Hippocampal formation (tissue), 2 donors: ENCODE measurements around the gene CDKN3.
"Not testable (repeated sequence)": the region's sequence is repeated elsewhere in the genome, so short reads cannot be mapped to it uniquely, and the experiment has no call there.

Experiments used
- DNase-seq, 2 donors: peaks; one replicate each; lab custom pipeline; 2025; lab: John Stamatoyannopoulos, UW

The CDKN3 gene

DNA sequence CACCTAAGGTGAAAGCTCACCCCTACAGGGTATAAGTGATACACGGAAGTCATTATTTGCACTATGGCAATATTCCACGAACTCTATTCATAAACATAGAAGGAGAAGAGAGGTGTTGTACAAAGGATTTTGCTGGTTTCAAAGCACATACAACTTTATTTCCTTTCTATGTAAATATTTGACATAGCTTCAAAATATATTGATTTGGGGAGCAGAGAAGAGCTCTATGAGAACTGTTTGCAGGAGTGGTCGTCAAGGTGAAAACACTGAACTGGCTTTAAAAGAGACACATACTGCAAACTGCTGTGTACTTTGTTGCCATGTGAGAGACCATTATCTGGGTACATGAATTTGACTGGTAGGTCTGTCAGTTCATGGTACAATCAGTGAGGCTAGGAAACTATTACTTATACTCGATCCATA, 27.7 kb downstream of the CDKN3 start:
- DNase-seq, result no peak

DNA sequence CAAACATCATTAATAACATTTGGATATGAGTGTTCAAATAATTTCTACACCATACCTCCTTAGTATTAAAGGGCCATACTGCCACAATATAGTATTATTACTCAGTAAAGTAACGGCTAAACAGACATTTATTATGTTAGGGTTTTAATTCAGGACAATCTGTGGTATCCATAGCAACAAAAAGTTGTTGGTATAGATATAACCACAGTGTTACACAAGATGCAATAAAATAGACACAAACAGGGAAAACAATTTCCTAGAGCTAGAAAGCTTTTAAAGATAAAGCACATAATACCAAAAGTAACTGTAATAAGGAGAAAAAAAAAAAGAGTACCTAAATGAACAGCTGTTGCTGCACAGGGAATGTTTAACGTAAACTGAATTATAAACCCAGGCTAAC, 28.3 kb downstream of the CDKN3 start:
- no peak for DNase-seq

DNA sequence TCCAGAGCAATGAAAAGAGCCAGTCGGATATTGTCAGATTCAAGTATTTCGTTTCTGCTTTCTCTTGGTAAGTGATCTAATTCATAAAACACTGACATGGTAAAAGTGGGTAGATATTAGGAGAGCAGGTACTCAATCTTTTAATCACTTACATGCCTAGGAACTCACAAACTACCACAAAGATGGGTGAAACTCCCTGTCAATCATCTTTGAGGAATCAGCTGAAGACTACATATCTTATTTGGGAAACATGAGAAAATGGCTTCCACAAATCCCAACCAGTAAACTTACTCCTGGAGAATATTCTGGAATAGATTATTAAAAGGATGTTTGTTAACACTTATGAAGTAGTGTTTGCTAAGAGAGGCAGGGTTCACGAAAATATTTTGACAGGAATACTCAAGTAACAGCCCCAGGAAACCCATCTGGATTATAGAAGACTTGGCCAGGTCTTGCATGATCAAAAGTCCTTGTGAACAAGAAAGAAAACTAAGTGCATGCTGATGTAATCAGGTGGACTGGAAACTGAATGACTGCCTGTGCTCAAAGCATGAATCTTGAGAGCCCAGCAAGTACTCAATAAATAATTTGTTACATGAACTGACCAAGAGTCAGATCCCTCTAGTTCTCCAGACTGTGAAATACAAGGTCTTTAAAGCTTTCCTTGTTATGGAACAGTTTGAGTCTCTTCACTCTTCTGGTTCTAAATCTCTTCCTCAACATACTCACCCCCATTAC, 28.9 kb downstream of the CDKN3 start:
- no peak for DNase-seq

- peak in 1 of 2 donors; percentile 6 for DNase-seq
Measured at GRCh38 chr14:54427871-54428270, 31.1 kb downstream of the CDKN3 start.

- no peak for DNase-seq
Measured at GRCh38 chr14:54428527-54428926, 31.7 kb downstream of the CDKN3 start.

GRCh38 chr14:54435500-54435981, 38.7 kb downstream of the CDKN3 start:
- DNase-seq, result no peak

GRCh38 chr14:54437954-54438353, 41.1 kb downstream of the CDKN3 start:
- DNase-seq, result not testable (repeated sequence)

- no peak for DNase-seq
Measured at GRCh38 chr14:54438703-54439102, 41.9 kb downstream of the CDKN3 start.

GRCh38 chr14:54440037-54440436, 43.2 kb downstream of the CDKN3 start:
- no peak for DNase-seq

DNA sequence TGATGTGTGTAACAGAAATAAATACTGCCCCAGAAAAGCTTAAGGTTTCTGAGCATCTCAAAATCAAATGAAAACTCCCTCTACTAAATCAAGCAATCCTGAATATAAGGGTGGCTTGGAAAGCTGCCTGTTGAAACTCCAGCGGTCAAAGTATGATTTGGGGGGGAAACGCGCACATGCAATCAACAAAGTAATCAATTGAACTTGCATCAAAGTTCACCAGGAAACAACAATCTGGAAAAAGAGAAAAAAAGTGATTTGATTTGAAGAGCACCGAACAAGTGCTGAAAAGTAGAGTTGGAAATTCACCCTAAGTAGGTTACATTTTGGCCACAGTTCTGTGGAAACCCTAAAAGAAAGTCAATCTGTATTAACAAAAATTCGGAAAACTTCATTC, 43.7 kb downstream of the CDKN3 start:
- DNase-seq, result peak in 1 of 2 donors; percentile 6

DNA sequence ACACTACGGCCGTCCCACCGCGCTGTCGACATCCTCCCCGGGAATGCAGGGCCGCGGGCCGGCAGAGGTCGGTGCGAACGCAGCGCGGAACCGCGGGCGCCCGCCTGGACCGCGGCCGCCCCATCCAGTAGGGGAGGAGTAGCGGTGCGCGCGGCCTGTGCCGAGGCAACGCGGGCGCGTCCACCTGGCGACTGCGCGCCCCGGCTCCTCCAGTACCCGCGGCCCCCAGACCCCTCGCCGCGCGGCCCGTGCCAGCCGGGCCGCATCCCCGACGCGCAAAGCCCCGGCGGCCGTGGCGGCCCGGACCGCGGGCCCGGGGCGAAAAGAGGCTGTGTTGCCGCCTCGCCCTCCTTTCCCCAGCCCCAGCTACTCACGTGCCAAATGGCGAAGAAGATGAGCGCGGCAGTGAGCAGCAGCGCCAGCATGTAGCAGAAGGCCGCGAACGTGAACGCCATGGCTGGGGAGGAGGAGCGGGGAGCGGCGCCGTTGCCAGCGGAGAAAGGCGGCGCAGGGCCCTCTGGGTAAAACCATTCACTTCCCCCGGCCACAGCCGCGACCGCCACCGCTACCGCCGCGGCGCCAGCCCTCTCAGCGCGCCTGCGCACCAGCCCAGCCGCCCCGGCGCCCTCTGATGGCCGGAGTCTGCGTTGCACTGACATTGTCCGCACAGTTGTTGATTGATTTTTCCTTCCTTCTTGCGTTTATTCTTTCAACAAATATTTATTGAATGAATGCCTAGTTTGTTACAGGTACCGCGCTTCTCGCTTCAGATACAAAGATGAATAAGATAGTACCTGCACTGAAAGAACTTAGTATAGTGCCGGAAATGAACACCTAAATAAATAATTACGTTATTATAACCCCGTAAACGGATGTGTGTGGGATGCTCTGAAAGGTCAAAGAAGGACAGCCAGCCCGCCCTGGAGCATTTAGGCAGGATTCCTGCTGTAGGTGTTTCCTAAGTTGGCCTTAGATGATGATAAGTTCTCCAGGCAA, 44.4 kb downstream of the CDKN3 start, which contains the start of gene CNIH1:
TSS of gene CNIH1 (minus strand) at position 502 of the 996 bp plus-strand sequence. CDS start at position 455, 47 bp downstream.
- peak; percentile 88 to 91 for DNase-seq

DNA sequence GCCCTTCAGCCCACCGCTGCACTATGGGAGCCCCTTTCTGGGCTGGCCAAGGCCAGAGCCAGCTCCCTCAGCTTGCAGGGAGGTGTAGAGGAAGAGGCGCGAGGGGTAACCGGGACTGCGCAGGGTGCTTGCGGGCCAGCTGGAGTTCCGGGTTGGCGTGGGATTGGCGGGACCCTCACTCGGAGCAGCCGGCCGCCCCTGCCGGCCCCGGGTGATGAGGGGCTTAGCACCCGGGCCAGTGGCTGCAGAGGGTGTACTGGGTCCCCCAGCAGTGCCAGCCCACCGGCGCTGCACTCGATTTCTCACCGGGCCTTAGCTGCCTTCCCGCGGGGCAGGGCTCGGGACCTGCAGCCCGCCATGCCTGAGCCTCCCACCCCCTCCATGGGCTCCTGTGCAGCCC, 46.2 kb downstream of the CDKN3 start:
- DNase-seq, result not testable (repeated sequence)

GRCh38 chr14:54443981-54444380, 47.2 kb downstream of the CDKN3 start:
- no peak for DNase-seq

GRCh38 chr14:54444681-54445080, 47.9 kb downstream of the CDKN3 start:
- DNase-seq, result no peak

DNA sequence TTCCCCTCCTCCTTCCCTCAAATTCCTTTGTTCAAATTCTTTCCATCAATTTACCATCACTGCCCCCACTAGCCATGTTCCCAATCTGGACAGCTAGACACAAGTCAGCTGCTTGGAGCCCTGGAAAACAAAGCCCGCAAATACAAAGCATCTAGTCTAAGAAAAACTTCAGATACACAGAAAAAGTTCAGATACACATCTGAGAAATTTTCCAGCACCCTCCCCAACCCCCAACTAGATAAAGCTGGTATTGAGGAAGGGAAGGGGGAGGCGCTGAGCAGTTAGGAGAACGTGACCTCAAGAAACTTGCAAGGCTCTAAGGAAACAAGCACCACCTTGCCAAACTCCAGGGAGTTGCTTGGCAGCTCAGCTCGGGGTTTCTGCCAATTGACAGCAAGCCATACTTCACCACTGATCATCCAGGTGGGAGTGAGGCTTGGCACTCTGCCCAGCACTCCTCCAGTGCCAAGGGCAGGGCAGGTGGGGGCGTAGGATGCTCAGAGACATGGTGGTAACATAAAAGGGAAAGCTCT, 49.4 kb downstream of the CDKN3 start:
- no peak for DNase-seq

- DNase-seq, result no peak
Measured at GRCh38 chr14:54447231-54447692, 50.5 kb downstream of the CDKN3 start.

GRCh38 chr14:54450535-54450934, 53.7 kb downstream of the CDKN3 start:
- DNase-seq, result no peak

GRCh38 chr14:54451121-54451601, 54.4 kb downstream of the CDKN3 start:
- DNase-seq, result no peak

GRCh38 chr14:54451961-54452360, 55.2 kb downstream of the CDKN3 start:
- no peak for DNase-seq

DNA sequence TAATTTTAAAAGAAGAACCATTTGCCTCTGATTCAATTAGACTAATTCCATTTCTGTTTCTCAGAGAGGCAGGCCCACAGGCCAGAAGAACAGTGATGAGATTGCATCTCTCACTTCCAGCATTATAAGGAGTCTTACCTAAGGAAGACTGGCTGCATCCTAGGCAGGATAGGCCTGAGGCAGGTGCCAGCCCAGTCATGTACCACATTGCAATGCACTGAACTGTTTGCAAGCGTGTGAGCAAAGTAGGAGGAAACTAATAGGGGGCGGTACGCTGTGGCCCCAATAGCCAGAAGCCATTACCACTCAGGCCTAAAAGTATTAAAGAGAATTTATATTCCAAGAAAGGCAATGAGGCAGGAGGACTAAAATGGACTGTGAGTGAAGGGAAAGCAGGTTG, 56.4 kb downstream of the CDKN3 start:
- no peak for DNase-seq

DNA sequence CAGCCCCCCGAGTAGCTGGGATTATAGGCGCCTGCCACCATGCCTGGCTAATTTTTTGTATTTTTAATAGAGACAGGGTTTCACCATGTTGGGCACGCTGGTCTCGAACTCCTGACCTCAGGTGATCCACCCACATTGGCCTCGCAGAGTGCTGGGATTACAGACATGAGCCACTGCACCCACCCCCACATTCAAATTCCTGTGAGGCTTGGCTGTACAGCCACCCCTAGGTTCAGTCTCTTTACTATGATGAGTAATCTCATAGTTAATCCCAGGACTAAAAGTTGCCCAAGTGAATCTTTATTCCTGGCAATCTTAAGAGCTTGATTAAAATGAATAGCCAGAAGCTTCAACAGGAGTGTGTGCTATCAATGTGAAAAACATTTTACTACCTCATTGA, 57.2 kb downstream of the CDKN3 start:
- not testable (repeated sequence) for DNase-seq

DNA sequence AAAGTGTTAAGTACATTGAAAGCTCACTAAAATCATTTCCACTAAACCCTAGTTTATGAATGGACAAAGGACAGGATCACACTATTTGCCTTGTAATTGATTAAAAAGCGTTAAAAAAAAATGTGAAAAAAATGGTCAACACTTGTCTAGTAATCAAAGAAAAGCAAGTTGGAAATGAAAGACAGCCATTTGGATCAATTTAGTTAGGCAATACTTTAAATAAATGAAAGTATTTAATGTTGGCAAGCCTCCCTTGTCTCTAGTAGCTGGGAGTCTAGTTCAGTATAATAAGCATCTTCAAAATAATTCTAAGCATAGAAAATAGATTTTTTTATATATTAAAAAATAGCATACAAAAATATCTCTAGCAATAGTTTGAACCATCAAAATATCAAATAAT, 58.6 kb downstream of the CDKN3 start:
- no peak for DNase-seq
